NCI-H1092 treated with DMSO at 0.1 percent for 48 hours (cell line): ENCODE measurements around the gene LIPI.
A peak's percentile ranks its signal among the peaks of the same experiment; 100 is the strongest.
"Not testable (repeated sequence)": the region's sequence is repeated elsewhere in the genome, so short reads cannot be mapped to it uniquely, and the experiment has no call there.

Experiments used
- DNase-seq: peaks from one replicate; lab custom pipeline; 2025; lab: John Stamatoyannopoulos, UW

LIPI gene

GRCh38 chr21:14210738-14211137 is at the start of gene LIPI:
LIPI (minus strand) TSS chr21:14210955; CDS start chr21:14210845, 110 bp downstream.
- DNase-seq, result no peak

DNA sequence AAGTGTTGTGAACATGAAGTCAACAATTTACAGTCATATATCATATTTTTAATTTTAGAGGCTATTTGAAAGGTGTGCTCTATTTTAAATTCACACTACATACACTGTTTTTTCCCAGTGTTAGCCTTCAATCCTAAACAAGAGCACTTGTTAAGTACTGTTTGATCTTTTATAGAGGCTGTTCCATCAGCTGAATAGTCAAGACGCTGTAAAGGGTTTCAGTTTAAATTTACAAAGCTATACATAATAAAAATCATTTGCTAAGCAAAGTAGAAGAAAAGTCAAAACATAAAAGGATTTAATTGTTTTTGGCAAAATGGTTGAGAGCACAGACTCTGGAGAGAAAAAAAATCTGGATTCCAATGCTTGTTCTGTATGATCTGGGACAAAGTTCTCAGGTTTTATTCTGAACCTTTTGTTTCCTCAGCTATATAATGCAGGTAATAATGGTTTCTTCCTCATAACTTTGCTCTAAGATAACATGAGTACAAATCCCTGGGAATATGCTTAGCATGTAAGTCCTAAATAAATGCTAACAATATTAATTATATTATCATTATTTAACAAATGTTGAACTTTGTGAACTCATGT is 49.5 kb upstream of the LIPI start:
- DNase-seq, result no peak

GRCh38 chr21:14259747-14260146 is 49.0 kb upstream of the LIPI start:
- DNase-seq, result peak; percentile 65

- DNase-seq, result no peak
Observed at GRCh38 chr21:14251336-14251735, 40.6 kb upstream of the LIPI start.

- no peak for DNase-seq
Observed at GRCh38 chr21:14245711-14246110, 35.0 kb upstream of the LIPI start.

GRCh38 chr21:14244911-14245310 is 34.2 kb upstream of the LIPI start:
- no peak for DNase-seq

DNA sequence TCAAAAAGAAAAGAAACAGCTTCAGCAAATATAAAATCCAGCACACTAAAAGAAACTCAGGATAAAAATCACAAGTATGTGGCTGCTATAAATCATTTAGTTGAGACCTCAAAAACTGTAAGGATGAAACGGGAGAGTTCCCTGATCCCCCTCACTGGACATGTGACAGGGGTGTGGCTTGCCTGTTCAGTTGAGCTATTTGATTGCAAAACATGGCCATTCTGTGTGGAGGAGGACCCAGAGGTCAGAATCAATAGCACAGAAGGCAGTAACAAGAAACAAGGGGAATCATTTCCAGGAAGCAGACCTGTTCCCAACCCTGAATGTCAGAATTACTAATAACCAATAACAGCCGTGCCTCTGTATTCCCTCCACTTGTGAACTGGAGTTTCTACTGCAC is 33.1 kb upstream of the LIPI start:
- DNase-seq, result no peak

- DNase-seq, result no peak
Observed at GRCh38 chr21:14243461-14243860, 32.7 kb upstream of the LIPI start.

DNA sequence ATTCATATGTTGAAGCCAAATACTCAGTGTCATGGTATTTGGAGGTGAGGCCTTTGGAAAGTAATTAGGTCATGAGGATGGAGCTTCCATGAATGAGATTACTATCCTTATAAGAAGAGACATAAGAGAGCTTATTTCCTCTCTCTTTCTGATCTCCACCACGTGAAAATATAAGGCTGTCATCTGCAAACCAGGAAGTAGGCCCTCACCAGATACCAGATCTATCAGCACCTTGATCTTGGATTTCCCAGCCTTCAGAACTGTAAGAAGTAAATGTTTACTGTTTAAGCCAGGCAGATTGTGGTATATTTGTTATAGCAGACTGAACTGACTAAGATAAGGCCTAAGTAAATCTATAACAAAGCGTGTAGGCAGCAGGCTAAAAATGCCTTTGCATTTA is 30.5 kb upstream of the LIPI start:
- no peak for DNase-seq

DNA sequence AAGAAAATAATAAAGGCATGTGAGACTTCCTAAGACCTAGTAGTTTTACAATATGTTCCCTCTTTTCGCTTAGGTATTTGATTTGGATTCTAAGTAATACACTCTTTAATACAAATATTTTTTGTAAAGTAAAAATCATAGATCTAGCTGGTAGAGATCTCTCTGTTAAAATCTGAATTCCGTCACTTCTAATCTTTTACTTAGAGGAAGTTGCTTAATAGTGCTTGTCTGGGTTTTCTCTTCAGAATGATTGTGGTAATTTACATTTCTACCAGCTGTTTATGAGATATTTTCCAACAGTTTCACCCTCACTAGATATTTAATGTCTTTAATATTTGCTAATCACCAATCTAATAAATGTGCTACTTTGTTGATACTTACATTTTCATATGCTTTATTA is 28.5 kb upstream of the LIPI start:
- DNase-seq, result no peak

DNA sequence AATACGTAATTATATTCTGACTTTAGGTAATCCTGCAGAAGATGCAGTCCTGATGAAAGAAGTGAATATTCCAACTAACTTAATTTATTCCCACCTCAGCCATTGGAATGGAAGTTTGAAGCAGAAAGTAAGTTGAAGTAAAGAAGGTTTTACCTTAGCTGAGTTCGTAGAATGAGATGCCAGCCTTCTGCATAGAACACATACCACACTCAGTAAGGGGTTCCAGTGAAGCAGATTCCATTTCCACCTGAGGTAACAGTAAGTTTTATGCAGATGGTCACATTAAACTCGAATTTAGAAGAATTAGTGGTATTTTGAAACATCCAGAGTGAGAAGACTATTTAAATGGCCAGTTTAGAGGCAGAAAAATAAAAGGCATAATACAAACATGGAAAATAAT is 25.4 kb upstream of the LIPI start:
- DNase-seq, result no peak

DNA sequence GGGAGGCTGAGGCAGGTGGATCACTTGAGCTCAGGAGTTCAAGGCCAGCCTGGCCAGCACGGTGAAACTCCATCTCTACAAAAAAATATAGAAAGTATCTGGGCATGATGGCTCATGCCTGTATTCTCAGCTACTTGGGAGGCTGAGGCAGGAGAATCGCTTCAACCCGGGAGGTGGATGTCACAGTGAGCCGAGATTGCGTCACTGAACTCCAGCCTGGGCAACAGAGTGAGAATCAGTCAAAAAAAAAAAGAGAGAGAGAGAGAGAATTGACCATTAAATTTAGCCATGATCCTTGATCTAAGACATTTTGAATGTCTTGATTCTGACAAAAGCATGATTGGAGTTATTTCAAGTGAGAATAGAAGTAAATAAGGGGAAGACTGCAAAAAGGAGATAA is 24.3 kb upstream of the LIPI start:
- DNase-seq, result no peak

GRCh38 chr21:14229399-14229798 is 18.6 kb upstream of the LIPI start:
- DNase-seq, result no peak

DNA sequence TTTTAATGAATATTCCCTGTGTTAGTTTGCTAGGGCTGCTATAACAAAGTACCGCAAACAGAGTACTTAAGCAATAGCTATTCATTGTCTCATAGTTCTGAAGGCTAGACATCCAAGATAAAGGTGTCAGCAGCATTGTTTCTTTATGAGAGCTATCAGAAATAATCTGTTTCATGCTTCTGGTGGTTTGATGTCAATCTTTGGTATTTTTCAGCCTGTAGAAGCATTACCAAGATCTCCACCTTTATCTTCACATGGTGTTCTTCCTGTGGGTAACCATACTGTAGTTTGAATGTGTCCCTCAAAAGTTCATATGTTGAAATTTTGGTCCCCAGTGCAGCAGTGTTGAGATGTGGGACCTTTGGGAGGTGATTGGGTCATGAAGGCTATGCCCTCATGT is 12.6 kb upstream of the LIPI start:
- no peak for DNase-seq

DNA sequence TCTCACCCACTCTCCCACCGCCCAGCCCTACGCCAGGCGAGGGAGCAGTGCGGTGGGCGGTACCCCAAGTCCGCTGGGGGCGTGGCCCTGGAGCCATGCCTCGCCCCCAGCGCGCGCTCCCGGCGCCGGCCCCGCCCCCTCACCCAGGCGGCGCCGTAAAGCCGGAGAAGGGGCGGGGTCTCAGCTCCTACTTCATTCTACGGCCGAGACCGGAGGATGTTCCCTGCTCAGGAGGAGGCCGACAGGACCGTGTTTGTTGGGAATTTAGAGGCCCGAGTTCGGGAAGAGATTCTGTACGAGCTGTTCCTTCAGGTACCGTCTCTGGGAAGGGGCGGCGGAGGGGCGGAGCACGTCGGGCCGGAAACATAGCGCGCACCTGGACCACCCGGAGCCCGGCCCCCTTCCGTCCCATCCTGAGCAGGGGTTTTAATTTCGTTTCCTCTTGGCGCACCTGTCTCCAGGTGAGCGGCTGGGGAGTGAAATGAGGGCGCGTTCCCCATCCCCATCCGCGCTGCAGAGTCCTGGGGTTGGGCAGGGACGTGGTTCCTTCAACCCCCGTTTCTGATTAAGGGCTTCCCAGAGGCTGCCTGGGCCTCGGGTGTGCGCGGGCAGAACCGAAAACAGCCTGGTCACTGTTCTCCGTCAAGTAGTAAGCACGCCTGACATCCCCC is 5.4 kb upstream of the LIPI start, which contains the start of gene RBM11:
RBM11 (plus strand) TSS at position 187 of the 671 bp plus-strand sequence; CDS start at position 217, 30 bp downstream.
- DNase-seq, result peak; percentile 30

DNA sequence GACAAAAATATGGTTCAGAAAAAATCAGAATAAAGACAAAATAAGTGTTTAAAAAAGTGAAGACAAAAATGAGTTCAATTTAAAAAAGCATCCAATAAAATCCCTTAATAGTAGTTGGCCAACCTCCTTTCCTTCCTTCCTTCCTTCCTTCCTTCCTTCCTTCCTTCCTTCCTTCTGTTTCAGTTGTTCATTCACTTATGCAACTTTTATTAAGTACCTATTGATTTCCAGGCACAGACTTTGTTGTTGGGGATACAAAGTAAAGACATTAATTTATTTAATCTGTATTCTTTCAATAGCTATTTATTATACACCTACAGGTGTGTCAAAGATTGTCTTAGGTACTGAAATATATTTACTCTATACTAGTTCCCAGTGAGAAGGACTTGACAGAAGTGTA is 2.4 kb upstream of the LIPI start:
- DNase-seq, result no peak

GRCh38 chr21:14206222-14206621 is 4.5 kb downstream of the LIPI start:
- no peak for DNase-seq

DNA sequence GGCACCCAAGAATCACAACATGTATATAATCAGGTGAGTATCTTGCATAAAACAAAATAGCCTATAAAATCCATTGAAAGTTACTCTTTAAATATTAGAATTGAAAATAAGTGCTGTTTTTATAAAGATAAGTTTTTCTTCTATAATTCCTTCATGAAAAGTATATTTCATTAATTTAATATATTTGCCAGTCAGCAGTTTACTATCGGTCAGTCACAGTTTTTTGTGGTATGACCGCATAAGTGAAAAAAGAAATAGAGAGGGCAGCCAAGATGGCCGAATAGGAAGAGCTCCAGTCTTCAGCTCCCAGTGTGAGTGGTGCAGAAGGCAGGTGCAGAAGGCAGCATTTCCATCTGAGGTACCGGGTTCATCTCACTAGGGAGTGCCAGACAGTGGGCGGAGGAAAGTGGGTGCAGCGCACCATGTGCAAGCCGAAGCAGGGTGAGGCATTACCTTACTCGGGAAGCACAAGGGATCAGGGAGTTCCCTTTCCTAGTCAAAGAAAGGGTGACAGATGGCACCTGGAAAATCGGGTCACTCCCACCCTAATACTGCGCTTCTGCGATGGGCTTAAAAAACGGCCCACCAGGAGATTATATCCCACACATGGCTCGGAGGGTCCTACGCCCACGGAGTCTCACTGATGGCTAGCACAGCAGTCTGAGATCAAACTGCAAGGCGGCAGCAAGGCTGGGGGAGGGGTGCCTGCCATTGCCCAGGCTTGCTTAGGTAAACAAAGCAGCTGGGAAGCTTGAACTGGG is 44.1 kb downstream of the LIPI start:
- DNase-seq, result not testable (repeated sequence)

DNA sequence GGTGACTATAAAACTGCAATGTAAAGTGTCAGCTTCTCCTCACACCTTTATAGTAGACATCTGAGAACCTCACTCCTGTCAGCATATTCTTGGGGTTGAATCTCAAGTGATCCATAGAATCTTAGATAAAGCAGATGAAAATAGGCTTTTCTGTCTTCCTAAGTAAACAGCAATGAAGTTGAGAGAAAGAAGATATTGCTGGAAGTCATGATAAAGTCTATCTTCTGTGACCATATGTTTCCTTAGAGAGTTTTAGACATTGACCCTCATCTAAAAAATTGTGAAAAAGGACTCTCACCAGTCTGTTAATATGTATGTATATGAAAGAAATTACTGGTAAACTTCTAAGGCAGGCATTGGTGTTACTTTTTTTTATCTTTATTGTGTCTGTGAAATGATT is 66.8 kb downstream of the LIPI start:
- no peak for DNase-seq

DNA sequence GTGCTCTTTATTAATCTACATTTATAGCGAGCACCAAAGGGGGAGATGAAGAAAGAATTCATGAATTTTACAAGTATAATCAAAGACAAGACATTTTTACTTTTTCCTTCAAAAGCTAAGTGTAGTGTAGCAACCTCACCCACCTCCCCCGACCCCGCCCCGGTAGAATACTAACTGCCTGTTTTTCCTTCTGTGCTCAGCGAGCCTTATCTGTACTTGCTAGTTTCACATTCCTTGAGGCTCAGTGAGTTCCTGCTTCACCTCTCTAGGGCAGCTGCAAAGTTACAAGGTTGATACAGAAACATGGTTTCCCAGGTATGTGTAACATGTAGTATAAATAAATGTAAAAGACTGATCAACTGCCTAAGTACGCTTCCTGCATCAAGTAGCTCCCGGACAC is 86.5 kb downstream of the LIPI start:
- no peak for DNase-seq

DNA sequence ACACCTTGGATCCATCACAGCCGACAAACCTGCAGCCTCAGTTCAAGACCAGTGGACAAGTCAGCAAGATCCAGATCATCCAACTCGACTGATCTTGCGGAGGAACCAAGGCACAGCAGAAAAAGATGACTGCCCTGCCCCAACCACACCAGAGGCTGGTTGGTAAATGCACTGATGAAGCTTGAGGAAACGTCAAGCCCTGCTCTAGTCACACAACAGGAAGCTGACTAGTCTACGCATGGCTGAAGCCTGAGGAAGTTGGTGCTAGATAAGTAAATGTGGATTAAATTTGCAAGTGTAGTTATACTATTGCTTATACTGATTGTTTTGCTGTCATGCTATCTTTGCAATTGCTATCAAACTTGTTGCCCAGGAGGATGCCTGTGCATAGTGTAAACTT is 89.0 kb downstream of the LIPI start:
- no peak for DNase-seq

GRCh38 chr21:14120091-14120734 is 90.5 kb downstream of the LIPI start:
- DNase-seq, result peak; percentile 26

GRCh38 chr21:14119038-14119437 is 91.7 kb downstream of the LIPI start:
- DNase-seq, result no peak
